Endothelial cell of coronary artery (primary cell): ENCODE data around the gene LRRC70. TPM values are rescaled to one million over a fixed set of nuclear protein-coding genes. Genes with fewer than 3 reads are reported as not detected.

Experiments
- total RNA-seq: library from RNA; depleted of rRNA; stranded (reverse); fragments of >200 nt; gene quantifications from 2 replicates; pipeline ENCODE4 v1.2.3, GENCODE V29; 2014

The LRRC70 gene
- total RNA-seq = 18.0 and 33.4 TPM in 2 replicates

GRCh38 chr5:62578540-62578939 lies at the start of gene LRRC70:
Gene LRRC70, plus strand, starts transcription at chr5:62578819. Its CDS starts 620 bp downstream, at chr5:62579439.

Other genes with a start within 250 kb of the LRRC70 start
- gene DIMT1, start 174.9 kb upstream of the LRRC70 start, total RNA-seq = 29.8 and 30.0 TPM in 2 replicates
- 76.2 and 109 TPM in 2 replicates for gene IPO11, start 166.1 kb upstream of the LRRC70 start, total RNA-seq